Activated CD4-positive, alpha-beta T cell treated with anti-CD3 and anti-CD28 coated beads for 48 hours (primary cell): ENCODE data around the gene TMEM200A.

ENCODE experiments used
- DNase-seq: peaks from one replicate; pipeline ENCODE4 v3.0.0-alpha.2; 2020

TMEM200A gene

GRCh38 chr6:130379223-130379622 is 13.4 kb downstream of the TMEM200A start:
- no peak for DNase-seq

- no peak for DNase-seq
Measured at GRCh38 chr6:130381012-130381411, 15.2 kb downstream of the TMEM200A start.

- DNase-seq, result no peak
Measured at GRCh38 chr6:130381459-130382380, 15.9 kb downstream of the TMEM200A start.

GRCh38 chr6:130382872-130383490 is 17.2 kb downstream of the TMEM200A start:
- no peak for DNase-seq

DNA sequence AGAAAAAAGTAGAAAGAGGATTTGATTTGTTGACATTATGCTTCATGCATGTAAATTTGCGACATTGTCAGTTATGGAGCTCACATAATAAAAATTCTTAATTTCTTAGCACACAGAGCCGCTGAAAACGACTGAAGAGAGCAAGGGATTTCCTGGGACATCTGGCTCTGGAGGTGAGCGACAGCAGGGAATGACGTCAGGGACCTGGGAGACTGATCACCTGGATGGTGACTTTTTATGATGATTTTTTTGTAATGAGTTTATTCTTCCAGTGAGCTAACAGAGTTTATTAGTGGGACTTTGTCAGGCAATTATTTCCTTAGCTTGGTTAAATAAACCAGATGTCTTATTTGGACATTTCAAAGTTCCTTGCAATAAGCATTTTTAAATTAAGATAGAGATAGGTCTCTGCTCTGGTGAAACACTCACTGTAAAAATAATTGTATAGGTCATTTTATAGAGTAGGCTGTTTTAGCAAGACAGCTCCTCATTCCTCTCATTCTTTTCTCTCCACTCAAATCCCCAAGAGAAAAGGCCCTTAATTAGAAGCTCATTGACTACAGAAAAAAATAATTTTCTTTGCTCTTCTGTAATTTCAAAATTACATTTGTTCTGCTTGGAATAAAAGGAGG is 19.4 kb downstream of the TMEM200A start:
- DNase-seq, result no peak

DNA sequence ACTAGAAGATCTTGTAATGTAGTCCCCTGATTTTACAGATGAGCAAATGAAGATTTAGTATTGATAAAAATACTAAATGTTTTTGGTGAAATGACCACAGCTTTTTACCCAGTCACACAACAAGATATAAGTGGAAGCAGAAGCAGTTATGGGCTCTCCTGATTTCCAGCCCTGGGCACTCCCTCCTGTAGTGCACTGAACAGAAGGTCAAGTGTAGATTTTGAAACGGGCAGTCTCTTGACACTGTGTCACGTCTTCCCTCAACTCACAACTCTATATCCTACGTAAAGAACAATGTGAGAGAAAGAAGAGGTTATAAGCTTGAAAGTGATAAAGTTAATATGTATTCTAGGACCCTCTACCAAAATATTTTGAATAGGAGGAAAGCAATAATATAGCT is 23.3 kb downstream of the TMEM200A start:
- no peak for DNase-seq

DNA sequence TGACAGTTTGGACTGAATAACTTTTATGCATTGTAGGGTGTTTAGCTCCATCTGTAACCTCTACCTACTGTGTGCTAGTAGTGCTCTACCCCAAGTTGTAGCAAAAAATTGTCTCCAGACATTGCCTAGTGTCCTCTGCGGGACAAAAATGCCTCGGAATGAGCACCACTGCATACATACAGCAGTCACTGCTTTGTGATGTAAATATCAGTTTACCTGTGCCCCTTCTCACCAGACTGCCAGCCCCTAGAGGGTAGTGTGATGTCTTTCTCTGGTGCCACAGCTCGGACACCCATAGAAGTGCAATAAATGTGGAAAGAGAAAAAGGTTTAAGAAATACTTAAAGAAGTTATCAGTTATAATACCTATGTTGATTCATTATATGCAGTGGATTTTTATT is 25.1 kb downstream of the TMEM200A start:
- no peak for DNase-seq

GRCh38 chr6:130393306-130393705 is 27.5 kb downstream of the TMEM200A start:
- DNase-seq, result no peak

DNA sequence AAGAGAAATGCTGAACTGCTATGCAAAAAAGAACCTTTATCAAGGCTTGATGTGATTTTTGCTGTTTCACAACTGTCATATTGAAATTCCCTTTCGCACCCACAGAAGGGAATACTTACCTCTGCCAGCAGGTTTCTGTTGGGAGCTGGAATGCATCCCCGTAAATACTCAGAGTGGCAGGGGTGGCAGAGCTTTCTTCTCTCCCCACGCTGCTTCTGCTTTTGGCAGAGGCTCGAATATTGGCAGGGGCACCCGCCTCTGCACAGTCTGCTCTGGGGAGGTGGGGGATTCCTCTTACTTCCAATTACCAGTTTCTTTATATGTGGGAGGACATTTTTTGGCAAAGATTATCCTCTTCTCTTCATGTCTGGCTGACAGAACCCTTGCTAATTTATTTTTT is 28.4 kb downstream of the TMEM200A start:
- DNase-seq, result no peak

DNA sequence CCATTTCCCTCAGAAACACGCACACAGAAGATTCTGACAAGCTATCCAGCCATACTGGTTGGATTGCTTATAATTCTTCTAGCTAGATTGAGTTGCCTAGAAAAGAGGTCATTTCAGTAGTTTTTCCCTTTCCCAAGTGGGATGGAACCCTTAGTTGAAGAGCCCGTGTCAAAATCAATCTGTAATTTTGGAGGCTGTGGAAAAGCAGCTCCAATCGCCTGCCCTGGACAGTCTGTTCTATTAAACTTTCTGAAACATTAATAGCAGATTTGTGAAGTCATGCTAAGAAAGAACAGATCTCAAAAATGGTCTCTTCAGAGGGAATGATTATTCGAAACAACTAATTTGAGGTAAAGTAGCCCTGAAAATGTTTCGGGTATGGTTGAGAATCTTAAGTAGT is 29.3 kb downstream of the TMEM200A start:
- DNase-seq, result no peak

- DNase-seq, result no peak
Measured at GRCh38 chr6:130396722-130397121, 30.9 kb downstream of the TMEM200A start.

DNA sequence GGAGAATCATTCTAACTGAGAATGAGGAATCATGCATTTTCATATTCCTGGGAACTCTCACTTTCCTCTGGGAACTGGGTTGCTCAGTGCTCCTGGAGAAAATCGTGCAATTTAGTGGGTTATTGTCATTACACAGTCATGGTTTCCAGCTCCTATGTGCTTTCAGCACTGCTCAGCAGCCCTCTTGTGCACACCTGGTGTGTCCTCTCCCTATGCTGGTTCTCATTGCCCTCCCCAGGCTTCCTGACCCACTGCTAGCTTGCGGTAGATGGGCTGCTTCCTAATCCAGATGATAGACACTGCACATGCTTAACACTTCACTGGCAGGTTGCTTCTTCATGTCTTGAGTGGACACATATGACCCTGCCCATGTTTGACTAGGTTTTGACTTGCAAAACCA is 39.7 kb downstream of the TMEM200A start:
- no peak for DNase-seq

- DNase-seq, result no peak
Measured at GRCh38 chr6:130407032-130407431, 41.2 kb downstream of the TMEM200A start.

- no peak for DNase-seq
Measured at GRCh38 chr6:130409418-130410100, 43.7 kb downstream of the TMEM200A start.

DNA sequence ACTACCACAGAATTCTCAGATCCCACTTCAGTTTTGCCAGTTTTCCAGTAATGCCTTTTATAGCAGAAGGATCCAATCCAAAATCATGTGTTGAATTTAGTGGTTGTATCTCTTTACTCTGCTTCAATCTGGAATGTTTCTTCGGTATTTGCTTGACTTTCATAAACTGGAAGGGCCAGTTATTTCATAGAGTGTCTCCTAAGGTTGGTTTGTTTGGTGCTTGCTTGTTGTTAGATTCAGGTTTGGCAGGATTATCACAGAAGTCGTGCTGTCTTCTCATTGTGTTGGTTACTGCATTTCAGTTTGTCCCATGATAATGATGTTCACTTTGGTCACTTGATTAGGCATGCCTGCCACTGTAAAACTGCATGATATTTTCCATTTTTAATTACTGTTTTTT is 45.7 kb downstream of the TMEM200A start:
- DNase-seq, result no peak

DNA sequence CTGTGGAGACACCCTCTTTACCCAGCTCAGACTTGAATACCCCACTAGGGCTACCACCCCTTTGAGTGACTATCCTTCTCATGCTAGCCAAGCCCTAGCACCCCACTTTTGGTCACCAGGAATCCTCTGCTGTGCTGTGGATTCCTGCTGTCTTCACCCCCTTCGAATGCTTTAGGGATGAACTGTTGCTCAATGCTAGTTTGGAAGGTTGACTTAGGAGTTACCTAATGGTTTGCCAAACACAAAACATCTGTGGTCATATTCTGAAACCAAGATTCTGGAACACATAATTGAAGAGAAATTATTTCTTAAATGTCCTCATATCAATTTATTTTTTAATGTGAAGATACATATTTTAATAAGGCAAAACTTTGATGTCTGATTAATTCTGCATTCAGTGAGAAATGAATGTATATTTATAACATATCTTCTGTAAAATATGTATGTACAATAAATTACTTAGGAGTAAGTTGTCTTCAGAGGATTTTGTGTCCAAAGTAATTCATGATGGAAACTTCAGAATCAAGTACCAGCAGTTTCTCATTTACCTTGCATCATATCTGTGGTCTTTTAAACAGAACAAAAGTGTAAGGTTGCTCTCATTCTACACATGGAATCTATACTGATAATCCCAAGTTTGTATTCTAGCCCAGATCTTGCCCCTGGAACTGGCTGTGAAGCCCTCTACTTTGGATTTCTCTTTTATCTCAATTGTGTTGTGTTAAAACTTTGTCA is 46.9 kb downstream of the TMEM200A start:
- DNase-seq, result no peak

GRCh38 chr6:130417951-130418350 is 52.1 kb downstream of the TMEM200A start:
- DNase-seq, result no peak

GRCh38 chr6:130420911-130421310 is 55.1 kb downstream of the TMEM200A start:
- no peak for DNase-seq

DNA sequence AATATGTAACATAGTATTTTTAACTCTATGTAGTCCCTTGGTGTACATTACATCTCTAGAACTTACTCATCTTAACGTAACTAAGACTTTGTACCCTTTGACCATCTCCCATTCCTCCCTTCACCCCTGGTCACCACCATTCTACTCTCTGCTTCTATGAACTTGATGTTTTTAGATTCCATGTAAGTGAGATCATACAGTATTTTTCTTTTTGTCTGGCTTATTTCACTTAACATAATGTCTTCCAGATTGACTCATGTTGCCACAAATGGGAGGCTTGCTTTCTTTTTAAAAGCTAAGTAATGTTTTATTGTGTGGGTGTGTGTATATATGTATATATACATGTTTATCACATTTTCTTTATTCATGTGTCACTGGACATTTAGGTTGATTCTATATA is 55.8 kb downstream of the TMEM200A start:
- no peak for DNase-seq

GRCh38 chr6:130423044-130423443 is 57.2 kb downstream of the TMEM200A start:
- no peak for DNase-seq

DNA sequence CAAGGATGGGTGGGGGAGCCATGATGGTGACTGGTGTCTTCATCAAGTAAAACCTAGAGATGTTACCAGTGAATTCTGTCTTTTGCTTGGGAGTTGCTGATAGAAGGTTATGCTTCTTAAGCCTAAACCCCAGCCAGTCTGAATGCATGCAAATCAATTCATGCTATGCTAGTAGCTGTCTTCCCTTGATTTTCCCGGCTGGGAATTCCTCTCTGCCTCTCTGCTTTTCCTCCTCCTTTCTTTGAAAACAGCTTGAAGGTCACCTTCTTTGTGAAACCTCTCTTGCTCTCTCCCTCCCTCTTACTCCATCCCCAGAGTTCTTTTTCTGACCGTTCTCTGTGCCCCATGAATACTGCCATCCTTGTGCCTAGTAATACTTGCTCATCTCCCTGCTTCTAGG is 58.9 kb downstream of the TMEM200A start:
- no peak for DNase-seq

GRCh38 chr6:130425537-130425936 is 59.7 kb downstream of the TMEM200A start:
- no peak for DNase-seq
